ENCODE data around the gene LY6G5B. TPM values are rescaled to one million over a fixed set of nuclear protein-coding genes. Genes with fewer than 3 reads are reported as not detected.

LY6G5B gene
- total and polyA plus RNA-seq, 12 donors, result 0.48 to 13.4 (median 4.7) TPM

DNA sequence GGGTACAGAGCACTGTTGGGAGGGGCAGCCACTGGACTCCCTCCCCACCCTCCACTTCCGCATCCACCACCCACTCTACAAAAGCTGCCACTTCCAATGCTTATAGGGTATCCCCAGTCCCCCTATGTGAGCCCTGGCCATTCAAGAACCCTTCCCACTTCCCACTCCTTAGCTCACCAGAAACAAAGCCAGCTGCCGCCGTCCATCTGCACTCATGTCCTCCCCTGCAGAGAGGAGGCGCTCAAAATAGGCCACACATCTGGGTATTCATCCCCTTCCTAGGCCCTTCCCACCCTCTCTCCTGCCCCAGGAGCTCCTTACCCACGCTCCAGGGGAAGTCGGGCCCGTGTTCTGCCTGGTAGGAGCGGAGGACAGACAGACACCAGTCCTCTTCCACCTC is 17.5 kb downstream of the LY6G5B start:
- Histone ChIP-seq H3K9me3 (replicated peaks in 1 of 3) (no peaks in the 10 kb centered on the region), H3K36me3 (replicated peaks in 1 of 2) (peaks cover 0 to 67% of the 10 kb centered on the region in 2 donors), H3K4me1 (replicated peaks in 1 of 2) (no peaks in the 10 kb centered on the region), H3K27ac (no peak overlapping the region), H3K27me3 (no peaks in the 10 kb centered on the region), H3K4me3 (no peak overlapping the region)
- TF ChIP-seq POLR2A (IDR thresholded peaks at IDR 0.05), result no peak
- TF ChIP-seq, protein P1, sequence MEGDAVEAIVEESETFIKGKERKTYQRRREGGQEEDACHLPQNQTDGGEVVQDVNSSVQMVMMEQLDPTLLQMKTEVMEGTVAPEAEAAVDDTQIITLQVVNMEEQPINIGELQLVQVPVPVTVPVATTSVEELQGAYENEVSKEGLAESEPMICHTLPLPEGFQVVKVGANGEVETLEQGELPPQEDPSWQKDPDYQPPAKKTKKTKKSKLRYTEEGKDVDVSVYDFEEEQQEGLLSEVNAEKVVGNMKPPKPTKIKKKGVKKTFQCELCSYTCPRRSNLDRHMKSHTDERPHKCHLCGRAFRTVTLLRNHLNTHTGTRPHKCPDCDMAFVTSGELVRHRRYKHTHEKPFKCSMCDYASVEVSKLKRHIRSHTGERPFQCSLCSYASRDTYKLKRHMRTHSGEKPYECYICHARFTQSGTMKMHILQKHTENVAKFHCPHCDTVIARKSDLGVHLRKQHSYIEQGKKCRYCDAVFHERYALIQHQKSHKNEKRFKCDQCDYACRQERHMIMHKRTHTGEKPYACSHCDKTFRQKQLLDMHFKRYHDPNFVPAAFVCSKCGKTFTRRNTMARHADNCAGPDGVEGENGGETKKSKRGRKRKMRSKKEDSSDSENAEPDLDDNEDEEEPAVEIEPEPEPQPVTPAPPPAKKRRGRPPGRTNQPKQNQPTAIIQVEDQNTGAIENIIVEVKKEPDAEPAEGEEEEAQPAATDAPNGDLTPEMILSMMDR (IDR thresholded peaks at IDR 0.05), result no peak
- no peak for DNase-seq
- WGBS, 4 donors, result 88 to 95% (median 90%) methylated on average over 8 of the region's 8 CpGs
- intact Hi-C loops (cut with DNase I), result loop anchor here (5.0 to 10.0 kb wide), 2 partner anchors 147 to 150 kb away; no protein-coding TSS in a partner anchor

DNA sequence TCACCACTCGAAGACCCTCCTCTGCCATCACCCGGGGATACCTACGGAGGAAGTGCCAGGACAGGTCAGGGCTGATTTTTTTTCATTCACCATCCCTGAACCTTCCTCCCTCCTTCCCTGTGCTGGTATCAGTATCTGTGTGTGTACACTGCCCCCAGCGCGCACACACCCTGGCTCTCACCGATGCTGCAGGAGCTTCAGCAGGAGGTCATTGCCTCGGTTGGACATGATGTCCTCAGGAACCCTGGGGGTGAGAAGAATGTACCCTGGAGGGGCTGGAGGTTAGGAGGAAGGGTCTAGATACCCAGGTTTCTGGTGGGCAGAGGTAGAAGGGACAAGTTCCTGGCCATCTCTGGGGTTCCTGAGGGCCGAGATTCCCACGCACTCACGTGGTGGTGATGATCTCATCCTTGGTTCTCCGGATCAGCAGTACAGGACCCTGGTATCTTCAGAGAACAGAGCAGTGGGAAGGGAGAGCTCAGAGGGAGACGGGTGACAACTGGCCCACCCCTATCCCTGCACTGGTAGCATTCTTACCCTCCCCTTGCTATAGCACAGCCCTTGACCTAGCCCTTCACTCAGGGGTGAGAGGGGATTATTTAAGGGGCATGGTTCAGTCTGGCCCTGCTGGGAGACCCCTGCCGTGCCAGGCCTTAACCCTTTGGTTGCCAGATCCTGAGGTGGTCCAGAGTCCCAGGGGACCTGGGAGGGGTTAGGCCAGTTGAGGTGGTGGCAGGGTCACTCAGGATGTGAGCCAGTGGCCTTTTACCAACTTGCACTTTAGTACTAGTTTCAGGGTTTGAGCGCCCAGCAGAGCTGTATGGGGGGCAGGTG is 18.3 kb downstream of the LY6G5B start:
- H3K4me1 ChIP-seq (replicated peaks in 1 of 2), result no peaks in the 10 kb centered on the region
- no peak for DNase-seq
- peaks cover 0 to 73% of the 10 kb centered on the region in 2 donors for H3K36me3 ChIP-seq (replicated peaks in 1 of 2)
- 83 to 86% (median 86%) methylated on average over 12 to 14 of the region's 14 CpGs for WGBS, 4 donors
- H3K9me3 ChIP-seq (replicated peaks in 1 of 3), result no peaks in the 10 kb centered on the region
- no peak overlapping the region for H3K4me3 ChIP-seq
- no peak for TF ChIP-seq POLR2A (IDR thresholded peaks at IDR 0.05)
- TF ChIP-seq, protein P1 (IDR thresholded peaks at IDR 0.05), result no peak
- H3K27ac ChIP-seq, result no peak overlapping the region
- intact Hi-C loops (cut with DNase I), result loop anchor here (5.0 to 10.0 kb wide), 2 partner anchors 147 to 149 kb away; no protein-coding TSS in a partner anchor
- no peaks in the 10 kb centered on the region for H3K27me3 ChIP-seq

DNA sequence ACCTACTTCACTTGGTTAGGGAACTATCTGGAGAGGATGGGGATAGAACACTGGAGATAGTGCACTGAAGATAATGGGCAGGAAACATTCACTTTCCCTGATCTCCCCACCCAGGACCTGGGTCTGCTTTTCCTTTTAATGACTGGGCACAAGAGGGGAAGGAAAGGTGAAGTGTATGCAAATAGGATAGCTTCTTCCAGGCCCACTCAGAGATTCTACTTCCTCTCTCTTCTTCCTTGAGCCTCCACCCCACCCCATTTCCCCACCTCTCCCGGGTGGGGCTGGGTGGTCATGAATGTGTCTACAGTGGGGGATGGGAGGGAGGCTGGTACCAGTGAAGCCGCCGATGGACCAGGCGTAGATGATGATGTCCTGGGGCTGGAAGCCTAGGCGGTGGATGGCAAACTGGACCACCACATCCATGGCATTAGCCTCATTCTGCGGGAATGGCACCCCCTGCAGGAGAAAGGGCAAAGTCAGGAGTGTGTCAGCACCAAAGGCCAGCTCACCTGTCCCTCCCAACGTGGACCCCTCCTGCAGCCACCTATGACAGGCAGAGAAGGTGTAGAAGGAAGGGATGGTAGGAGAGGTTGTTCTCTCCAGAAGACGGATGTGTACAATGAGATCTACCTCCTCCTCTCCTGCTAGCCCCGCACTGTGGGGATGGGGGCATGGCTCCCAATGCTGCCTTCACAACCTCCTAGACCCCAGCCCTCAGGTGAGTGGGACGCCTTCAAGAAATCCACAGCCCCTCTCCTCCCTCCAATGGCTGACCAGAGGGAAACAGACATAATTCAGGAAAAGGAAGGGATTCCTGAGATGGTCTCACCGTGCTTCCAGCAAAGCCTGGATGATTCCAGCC is 19.7 kb downstream of the LY6G5B start:
- 80 to 89% (median 82%) methylated on average over 8 to 11 of the region's 11 CpGs for WGBS, 4 donors
- Histone ChIP-seq H3K9me3 (replicated peaks in 1 of 3) (no peaks in the 10 kb centered on the region), H3K36me3 (replicated peaks in 1 of 2) (peaks cover 0 to 87% of the 10 kb centered on the region in 2 donors), H3K4me1 (replicated peaks in 1 of 2) (no peaks in the 10 kb centered on the region), H3K27ac (no peak overlapping the region), H3K4me3 (no peak overlapping the region), H3K27me3 (no peaks in the 10 kb centered on the region)
- TF ChIP-seq, protein P1 (IDR thresholded peaks at IDR 0.05), result peak in 1 of 6 experiments; percentile 24
- no peak for TF ChIP-seq POLR2A (IDR thresholded peaks at IDR 0.05)
- DNase-seq, result no peak
- intact Hi-C loops (cut with DNase I), result loop anchor here (5.0 to 10.0 kb wide), 2 partner anchors 145 to 148 kb away; no protein-coding TSS in a partner anchor

All from adrenal gland (tissue), 12 donors.